ENCODE results near the gene HEY2.
A peak's percentile ranks its signal among the peaks of the same experiment; 100 is the strongest.
"Not testable (repeated sequence)": the region's sequence is repeated elsewhere in the genome, so short reads cannot be mapped to it uniquely, and the experiment has no call there.

HEY2 gene

GRCh38 chr6:125802383-125802782 lies 53.0 kb downstream of the HEY2 start:
- H3K4me3 ChIP-seq, result peak overlapping the region in 1 of 10 experiments; percentile 17; a peak in 1 of 20 replicates
- no peaks in the 10 kb centered on the region for H3K9me3 ChIP-seq (replicated peaks in 1 of 11)
- peak overlapping the region in 2 of 11 experiments; percentile 52 to 53; a peak in 3 of 22 replicates for H3K9ac ChIP-seq
- H3K4me1 ChIP-seq, result peaks cover 31 to 60% (median 40%) of the 10 kb centered on the region in 10 experiments
- H3K4me2 ChIP-seq, result peak overlapping the region; percentile 44 to 90 (median 73); a peak in 20 of 22 replicates
- no peak for TF ChIP-seq Cebpa-rat (IDR thresholded peaks at IDR 0.05)
- peaks cover 0 to 18% (median 0%) of the 10 kb centered on the region in 11 experiments; a peak in 5 of 22 replicates for H4K20me1 ChIP-seq
- peaks cover 0 to 16% (median 0%) of the 10 kb centered on the region in 11 experiments; a peak in 2 of 22 replicates for H3K27me3 ChIP-seq
- peaks cover 0 to 10% (median 0%) of the 10 kb centered on the region in 11 experiments; a peak in 2 of 22 replicates for H3K36me3 ChIP-seq
- H3K27ac ChIP-seq, result peak overlapping the region in 7 of 11 experiments; percentile 44 to 76 (median 70); a peak in 13 of 22 replicates

- Histone ChIP-seq H3K36me3 (peaks cover 0 to 10% (median 0%) of the 10 kb centered on the region in 11 experiments; a peak in 2 of 22 replicates), H3K4me2 (peak overlapping the region; percentile 44 to 90 (median 73)), H3K9me3 (replicated peaks in 1 of 11) (no peaks in the 10 kb centered on the region), H3K9ac (peak overlapping the region in 5 of 11 experiments; percentile 5 to 53 (median 47); a peak in 7 of 22 replicates), H3K27me3 (peaks cover 0 to 20% (median 0%) of the 10 kb centered on the region in 11 experiments; a peak in 2 of 22 replicates), H3K4me1 (peaks cover 25 to 55% (median 34%) of the 10 kb centered on the region in 10 experiments), H3K4me3 (peak overlapping the region in 3 of 10 experiments; percentile 2 to 17 (median 12); a peak in 2 of 20 replicates), H3K27ac (peak overlapping the region in 9 of 11 experiments; percentile 37 to 76 (median 66); a peak in 18 of 22 replicates), H4K20me1 (peaks cover 0 to 15% (median 0%) of the 10 kb centered on the region in 11 experiments; a peak in 6 of 22 replicates)
- no peak for TF ChIP-seq Cebpa-rat (IDR thresholded peaks at IDR 0.05)
Measured at GRCh38 chr6:125802943-125803377, 53.5 kb downstream of the HEY2 start.

GRCh38 chr6:125804264-125804663 lies 54.8 kb downstream of the HEY2 start:
- H3K9me3 ChIP-seq (replicated peaks in 1 of 11), result no peaks in the 10 kb centered on the region
- peaks cover 0 to 12% (median 0%) of the 10 kb centered on the region in 11 experiments; a peak in 6 of 22 replicates for H4K20me1 ChIP-seq
- no peak overlapping the region for H3K27ac ChIP-seq
- H3K9ac ChIP-seq, result no peak overlapping the region
- peaks cover 17 to 45% (median 25%) of the 10 kb centered on the region in 10 experiments for H3K4me1 ChIP-seq
- no peak overlapping the region for H3K4me3 ChIP-seq
- peaks cover 0 to 10% (median 0%) of the 10 kb centered on the region in 11 experiments; a peak in 2 of 22 replicates for H3K36me3 ChIP-seq
- H3K27me3 ChIP-seq, result peaks cover 0 to 22% (median 0%) of the 10 kb centered on the region in 11 experiments; a peak in 2 of 22 replicates
- no peak for TF ChIP-seq Cebpa-rat (IDR thresholded peaks at IDR 0.05)
- H3K4me2 ChIP-seq, result peak overlapping the region in 1 of 11 experiments; percentile 76; a peak in 1 of 22 replicates

GRCh38 chr6:125804866-125805425 lies 55.5 kb downstream of the HEY2 start:
- H3K4me1 ChIP-seq, result peaks cover 19 to 38% (median 24%) of the 10 kb centered on the region in 10 experiments
- peaks cover 0 to 10% (median 0%) of the 10 kb centered on the region in 11 experiments; a peak in 5 of 22 replicates for H4K20me1 ChIP-seq
- H3K27me3 ChIP-seq, result peaks cover 0 to 16% (median 0%) of the 10 kb centered on the region in 11 experiments; a peak in 2 of 22 replicates
- H3K4me2 ChIP-seq; H3K9me3 ChIP-seq (replicated peaks in 1 of 11); H3K27ac ChIP-seq; H3K4me3 ChIP-seq; H3K36me3 ChIP-seq; H3K9ac ChIP-seq: not testable (repeated sequence)

GRCh38 chr6:125806813-125807212 lies 57.4 kb downstream of the HEY2 start:
- Histone ChIP-seq H3K9me3 (replicated peaks in 1 of 11) (no peaks in the 10 kb centered on the region), H4K20me1 (peaks cover 0 to 18% (median 0%) of the 10 kb centered on the region in 11 experiments; a peak in 5 of 22 replicates), H3K27me3 (peaks cover 0 to 8% (median 0%) of the 10 kb centered on the region in 11 experiments; a peak in 1 of 22 replicates), H3K27ac (no peak overlapping the region), H3K4me2 (no peak overlapping the region), H3K36me3 (peaks cover 0 to 10% (median 0%) of the 10 kb centered on the region in 11 experiments; a peak in 2 of 22 replicates), H3K4me3 (no peak overlapping the region), H3K4me1 (peaks cover 32 to 42% (median 40%) of the 10 kb centered on the region in 10 experiments), H3K9ac (no peak overlapping the region)
- TF ChIP-seq Cebpa-rat (IDR thresholded peaks at IDR 0.05), result no peak

- peaks cover 0 to 7% (median 0%) of the 10 kb centered on the region in 11 experiments; a peak in 1 of 22 replicates for H3K36me3 ChIP-seq
- peaks cover 0 to 6% (median 0%) of the 10 kb centered on the region in 11 experiments; a peak in 1 of 22 replicates for H3K27me3 ChIP-seq
- H3K4me1 ChIP-seq, result peaks cover 29 to 42% (median 39%) of the 10 kb centered on the region in 10 experiments
- H3K9me3 ChIP-seq (replicated peaks in 1 of 11), result no peaks in the 10 kb centered on the region
- no peak for TF ChIP-seq Cebpa-rat (IDR thresholded peaks at IDR 0.05)
- H3K4me2 ChIP-seq, result no peak overlapping the region
- H3K4me3 ChIP-seq, result no peak overlapping the region
- H3K27ac ChIP-seq, result no peak overlapping the region
- H3K9ac ChIP-seq, result no peak overlapping the region
- H4K20me1 ChIP-seq, result peaks cover 0 to 18% (median 0%) of the 10 kb centered on the region in 11 experiments; a peak in 5 of 22 replicates
Measured at GRCh38 chr6:125807293-125807692, 57.9 kb downstream of the HEY2 start.

GRCh38 chr6:125808060-125808459 lies 58.6 kb downstream of the HEY2 start:
- peaks cover 0 to 6% (median 0%) of the 10 kb centered on the region in 11 experiments; a peak in 1 of 22 replicates for H3K27me3 ChIP-seq
- H3K9me3 ChIP-seq (replicated peaks in 1 of 11), result no peaks in the 10 kb centered on the region
- no peak for TF ChIP-seq Cebpa-rat (IDR thresholded peaks at IDR 0.05)
- no peak overlapping the region for H3K4me3 ChIP-seq
- peaks cover 0 to 7% (median 0%) of the 10 kb centered on the region in 11 experiments; a peak in 2 of 22 replicates for H3K36me3 ChIP-seq
- H3K4me1 ChIP-seq, result peaks cover 22 to 42% (median 37%) of the 10 kb centered on the region in 10 experiments
- H3K9ac ChIP-seq, result no peak overlapping the region
- H3K4me2 ChIP-seq, result no peak overlapping the region
- H3K27ac ChIP-seq, result no peak overlapping the region
- peaks cover 0 to 18% (median 0%) of the 10 kb centered on the region in 11 experiments; a peak in 5 of 22 replicates for H4K20me1 ChIP-seq

GRCh38 chr6:125808591-125808990 lies 59.2 kb downstream of the HEY2 start:
- H3K4me2 ChIP-seq, result no peak overlapping the region
- peaks cover 17 to 42% (median 32%) of the 10 kb centered on the region in 10 experiments for H3K4me1 ChIP-seq
- H4K20me1 ChIP-seq, result peaks cover 0 to 18% (median 0%) of the 10 kb centered on the region in 11 experiments; a peak in 5 of 22 replicates
- H3K27ac ChIP-seq, result no peak overlapping the region
- no peak overlapping the region for H3K9ac ChIP-seq
- peaks cover 0 to 7% (median 0%) of the 10 kb centered on the region in 11 experiments; a peak in 2 of 22 replicates for H3K36me3 ChIP-seq
- H3K27me3 ChIP-seq, result peaks cover 0 to 6% (median 0%) of the 10 kb centered on the region in 11 experiments; a peak in 1 of 22 replicates
- TF ChIP-seq Cebpa-rat (IDR thresholded peaks at IDR 0.05), result no peak
- H3K9me3 ChIP-seq (replicated peaks in 1 of 11), result no peaks in the 10 kb centered on the region
- no peak overlapping the region for H3K4me3 ChIP-seq
